HG02642 (cell line): Measurements from ENCODE around the gene ZNF451.
A peak's percentile ranks its signal among the peaks of the same experiment; 100 is the strongest.
"Not testable (repeated sequence)": the region's sequence is repeated elsewhere in the genome, so short reads cannot be mapped to it uniquely, and the experiment has no call there.

Experiments
- ATAC-seq: cut with Tn5 transposase; IDR thresholded peaks from one replicate; pipeline ENCODE4 v1.9.1; 2021; ENCODE audit warnings: mild to moderate bottlenecking; ENCODE audit not compliant: unreplicated experiment, poor library complexity

ZNF451 gene, protein sequence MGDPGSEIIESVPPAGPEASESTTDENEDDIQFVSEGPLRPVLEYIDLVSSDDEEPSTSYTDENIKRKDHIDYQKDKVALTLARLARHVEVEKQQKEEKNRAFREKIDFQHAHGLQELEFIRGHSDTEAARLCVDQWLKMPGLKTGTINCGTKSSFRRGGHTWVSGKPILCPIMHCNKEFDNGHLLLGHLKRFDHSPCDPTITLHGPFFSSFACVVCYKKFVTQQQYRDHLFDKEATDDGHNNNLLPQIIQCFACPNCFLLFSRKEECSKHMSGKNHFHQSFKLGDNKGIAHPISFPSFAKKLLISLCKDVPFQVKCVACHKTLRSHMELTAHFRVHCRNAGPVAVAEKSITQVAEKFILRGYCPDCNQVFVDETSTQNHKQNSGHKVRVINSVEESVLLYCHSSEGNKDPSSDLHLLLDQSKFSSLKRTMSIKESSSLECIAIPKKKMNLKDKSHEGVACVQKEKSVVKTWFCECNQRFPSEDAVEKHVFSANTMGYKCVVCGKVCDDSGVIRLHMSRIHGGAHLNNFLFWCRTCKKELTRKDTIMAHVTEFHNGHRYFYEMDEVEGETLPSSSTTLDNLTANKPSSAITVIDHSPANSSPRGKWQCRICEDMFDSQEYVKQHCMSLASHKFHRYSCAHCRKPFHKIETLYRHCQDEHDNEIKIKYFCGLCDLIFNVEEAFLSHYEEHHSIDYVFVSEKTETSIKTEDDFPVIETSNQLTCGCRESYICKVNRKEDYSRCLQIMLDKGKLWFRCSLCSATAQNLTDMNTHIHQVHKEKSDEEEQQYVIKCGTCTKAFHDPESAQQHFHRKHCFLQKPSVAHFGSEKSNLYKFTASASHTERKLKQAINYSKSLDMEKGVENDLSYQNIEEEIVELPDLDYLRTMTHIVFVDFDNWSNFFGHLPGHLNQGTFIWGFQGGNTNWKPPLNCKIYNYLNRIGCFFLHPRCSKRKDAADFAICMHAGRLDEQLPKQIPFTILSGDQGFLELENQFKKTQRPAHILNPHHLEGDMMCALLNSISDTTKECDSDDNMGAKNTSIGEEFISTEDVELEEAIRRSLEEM

DNA sequence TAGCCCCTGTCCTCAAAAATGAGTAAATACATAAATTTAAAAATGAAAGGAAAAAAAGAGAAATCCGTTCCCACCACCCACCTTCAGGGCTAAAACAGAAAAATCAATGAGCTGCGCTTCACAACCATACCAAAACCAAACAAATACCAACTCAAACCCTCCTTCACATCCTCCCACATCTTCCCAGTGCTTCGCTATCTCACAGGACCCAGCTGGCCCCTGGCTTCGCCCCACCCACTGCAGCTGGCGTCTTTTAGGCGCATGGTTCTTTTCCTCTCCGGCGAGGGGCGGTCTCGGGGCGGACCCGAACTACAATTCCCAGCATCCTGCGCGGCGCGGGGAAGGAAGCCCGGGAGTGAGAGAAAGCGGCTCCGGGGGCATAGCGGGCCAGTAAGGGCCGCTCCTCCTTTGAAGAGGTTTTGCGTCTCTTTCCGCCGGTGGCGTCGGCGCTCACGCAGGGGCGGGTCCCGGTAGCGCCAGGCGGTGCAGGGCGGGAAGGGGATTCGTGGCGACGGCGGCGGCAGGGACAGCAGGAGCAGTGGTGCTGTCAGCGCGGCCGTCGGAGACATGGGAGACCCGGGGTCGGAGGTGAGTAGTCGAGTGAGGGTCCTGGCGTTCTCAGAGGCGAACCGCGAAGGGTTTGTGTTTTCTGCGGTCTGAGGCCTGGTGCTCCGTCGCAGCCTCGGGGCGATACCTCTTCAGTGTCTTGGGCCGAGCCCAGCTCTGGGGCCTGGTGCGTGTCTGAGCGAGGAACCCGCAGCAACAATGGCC lies at the start of gene ZNF451:
Gene ZNF451, plus strand, starts transcription at position 502 of the 771 bp plus-strand sequence. Its CDS starts 66 bp downstream, at position 568.
- peak; percentile 94 for ATAC-seq

DNA sequence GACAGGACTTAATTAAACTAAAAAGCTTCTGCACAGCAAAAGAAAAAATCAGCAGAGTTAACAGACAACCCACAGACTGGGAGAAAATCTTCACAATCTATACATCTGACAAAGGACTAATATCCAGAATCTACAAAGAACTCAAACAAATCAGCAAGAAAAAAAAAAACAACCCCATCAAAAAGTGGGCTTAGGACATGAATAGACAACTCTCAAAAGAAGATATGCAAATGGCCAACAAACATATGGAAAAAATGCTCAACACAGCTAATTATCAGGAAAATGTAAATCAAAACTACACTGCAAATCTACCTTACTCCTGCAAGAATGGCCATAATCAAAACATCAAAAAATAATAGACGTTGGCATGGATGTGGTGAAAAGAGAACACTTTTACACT lies 45.9 kb upstream of the ZNF451 start:
- not testable (repeated sequence) for ATAC-seq

DNA sequence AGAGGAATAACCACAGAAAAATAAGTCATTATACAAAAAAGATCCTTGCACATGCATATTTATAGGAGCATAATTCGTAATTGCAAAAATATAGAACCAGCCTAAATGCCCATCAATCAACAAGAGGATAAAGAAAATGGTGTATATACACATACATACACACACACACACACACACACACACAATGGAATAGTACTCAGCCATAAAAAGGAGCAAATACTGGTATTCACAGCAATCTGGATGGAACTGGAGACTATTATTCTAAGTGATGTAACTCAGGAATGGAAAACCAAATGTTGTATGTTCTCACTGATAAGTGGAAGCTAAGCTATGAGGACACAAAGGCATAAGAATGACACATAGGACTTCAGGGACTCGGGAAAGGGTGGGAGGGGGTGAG lies 45.4 kb upstream of the ZNF451 start:
- no peak for ATAC-seq

DNA sequence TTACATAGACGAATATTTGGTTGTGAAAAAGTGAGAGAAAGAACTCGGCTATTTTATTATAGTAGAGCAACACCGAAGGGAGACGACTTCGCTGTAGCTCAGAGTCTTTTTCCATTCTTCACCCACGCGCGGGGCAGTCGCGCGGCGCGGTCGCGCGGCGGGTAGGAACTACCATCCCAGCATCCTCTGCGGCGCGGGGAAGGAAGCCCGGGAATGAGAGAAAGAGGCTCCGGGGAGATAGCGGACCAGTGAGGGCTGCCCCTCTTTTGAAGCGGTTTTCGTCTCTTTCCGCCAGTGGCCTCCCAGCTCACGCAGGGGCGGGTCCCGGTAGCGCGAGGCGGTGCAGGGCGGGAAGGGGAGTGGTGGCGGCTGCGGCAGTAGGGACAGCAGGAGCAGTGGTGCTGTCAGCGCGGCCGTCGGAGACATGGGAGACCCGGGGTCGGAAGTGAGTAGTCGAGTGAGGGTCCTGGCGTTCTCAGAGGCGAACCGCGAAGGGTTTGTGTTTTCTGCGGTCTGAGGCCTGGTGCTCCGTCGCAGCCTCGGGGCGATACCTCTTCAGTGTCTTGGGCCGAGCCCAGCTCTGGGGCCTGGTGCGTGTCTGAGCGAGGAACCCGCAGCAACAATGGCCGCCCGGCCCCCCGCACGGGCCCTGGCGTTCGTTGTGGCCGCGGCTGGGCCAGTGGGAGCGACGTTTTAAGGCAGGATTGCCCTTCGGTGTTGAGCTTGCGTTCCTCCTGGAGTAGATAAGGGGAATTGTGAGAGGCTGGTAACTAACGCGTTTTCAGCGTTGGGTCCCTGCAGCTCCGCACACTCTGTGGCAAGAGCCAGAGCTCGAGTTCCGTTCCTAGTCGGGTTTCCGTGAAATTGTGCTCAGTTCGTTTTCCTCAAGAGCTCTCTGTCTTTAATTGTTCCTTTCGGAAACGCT lies 43.4 kb upstream of the ZNF451 start, which contains the start of gene KIAA1586:
Gene KIAA1586, plus strand, starts transcription at position 362 of the 925 bp plus-strand sequence. Its CDS starts 63 bp downstream, at position 425.
- peak; percentile 97 for ATAC-seq

DNA sequence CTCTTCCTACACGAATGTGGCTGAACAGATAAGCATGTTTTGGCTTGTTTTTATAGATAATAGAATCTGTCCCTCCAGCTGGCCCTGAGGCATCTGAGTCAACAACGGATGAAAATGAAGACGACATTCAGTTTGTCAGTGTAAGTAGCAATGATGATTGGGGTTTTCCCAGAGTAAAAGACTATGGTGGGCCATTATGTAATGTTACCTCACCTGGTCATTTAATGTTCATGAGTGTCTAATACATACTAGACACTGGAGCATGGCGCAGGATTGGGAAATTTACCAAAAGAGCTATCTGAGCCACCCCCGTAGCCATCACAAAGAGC lies 42.8 kb upstream of the ZNF451 start:
- peak; percentile 24 for ATAC-seq

DNA sequence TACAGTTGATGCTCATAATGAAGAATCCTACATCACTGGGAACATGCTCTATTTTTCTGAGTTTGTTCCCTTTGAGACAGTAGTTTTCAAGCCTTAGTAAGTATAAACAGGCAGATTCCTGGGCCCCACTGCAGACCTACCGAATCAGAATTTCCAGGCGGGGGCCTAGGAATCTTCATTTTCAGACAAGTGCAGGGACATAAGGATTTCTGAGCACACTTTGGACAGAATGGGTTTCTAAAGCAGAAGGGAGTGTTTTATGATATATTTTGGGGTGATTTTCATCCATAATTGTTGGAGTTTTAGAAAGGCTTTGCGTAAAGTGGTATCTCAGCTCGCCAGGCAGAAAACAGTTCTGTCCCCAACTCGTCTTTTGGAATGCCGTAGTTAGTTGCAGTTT lies 42.1 kb upstream of the ZNF451 start:
- not testable (repeated sequence) for ATAC-seq

DNA sequence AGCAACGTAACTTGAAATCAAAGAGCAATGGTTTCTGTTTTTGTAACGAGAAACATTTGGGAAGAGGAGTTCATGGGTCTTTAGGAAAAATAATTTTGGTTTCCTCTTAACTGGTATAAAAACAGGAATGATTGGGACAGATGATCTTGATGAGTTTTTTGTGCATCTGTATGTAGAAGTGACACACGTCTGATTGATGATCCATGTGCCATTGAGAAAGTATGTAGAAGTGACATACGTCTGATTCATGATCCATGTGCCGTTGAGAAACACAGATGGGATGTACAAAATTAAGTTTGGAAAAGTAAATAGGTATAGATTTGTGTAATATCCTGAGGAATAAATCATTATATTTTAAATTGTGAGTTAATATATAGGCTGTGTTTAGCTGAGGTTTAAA lies 41.4 kb upstream of the ZNF451 start:
- ATAC-seq: no peak

DNA sequence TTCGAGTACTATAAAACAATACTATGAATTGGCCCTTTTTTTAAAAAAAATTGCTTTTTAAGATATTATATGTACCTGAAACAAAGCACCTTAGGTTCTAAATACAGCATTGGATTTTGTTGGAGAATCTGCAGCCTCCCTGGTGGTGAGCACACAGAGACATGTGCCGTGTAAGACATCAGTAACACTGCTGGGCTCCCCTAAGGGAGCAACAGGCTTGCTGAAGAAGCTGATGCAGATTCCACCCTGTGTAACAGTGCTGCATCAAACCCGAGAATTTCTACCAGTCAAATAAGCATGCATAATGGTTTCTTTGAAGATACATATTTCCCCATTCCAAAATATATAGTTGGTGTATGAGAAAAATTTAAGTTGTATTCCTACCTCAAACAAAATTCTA lies 26.1 kb upstream of the ZNF451 start:
- ATAC-seq: no peak

DNA sequence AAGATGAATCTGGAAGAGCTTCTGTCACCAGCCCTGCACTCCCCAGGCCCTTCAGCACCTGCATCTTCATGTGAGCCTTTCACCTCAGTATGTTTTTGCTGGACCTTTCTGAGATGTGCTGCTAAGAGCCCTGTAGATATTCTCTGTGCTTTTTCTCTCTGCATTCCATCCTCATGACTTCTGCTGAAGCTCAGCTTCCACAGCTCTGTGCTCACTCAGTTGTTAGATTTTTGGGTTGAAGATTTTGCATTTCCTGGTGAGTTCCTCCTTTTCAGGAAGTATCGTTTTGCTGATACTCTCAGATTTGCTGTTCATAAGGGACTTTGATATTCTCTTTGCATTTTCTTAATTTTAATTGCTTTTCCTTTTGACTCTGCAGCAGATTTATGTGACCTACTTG lies 25.2 kb upstream of the ZNF451 start:
- no peak for ATAC-seq

DNA sequence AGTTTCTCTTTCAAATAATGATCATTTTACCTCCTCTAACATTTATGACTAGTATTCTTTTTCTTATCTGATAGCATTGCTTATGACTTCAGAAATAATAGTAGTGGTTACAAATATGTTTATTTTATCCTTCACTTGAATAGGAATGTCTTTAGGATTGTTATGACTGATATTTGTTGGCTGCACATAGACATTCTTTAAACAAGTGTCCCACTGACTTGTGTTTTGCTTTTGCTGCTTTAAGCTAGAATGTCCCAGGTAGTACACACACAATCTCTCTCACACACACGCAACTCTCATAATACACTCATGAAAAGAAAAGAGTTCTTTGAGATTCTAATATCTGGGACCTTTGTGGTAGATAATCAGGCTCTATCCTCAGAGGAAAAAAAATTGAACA lies 21.9 kb upstream of the ZNF451 start:
- ATAC-seq: no peak

DNA sequence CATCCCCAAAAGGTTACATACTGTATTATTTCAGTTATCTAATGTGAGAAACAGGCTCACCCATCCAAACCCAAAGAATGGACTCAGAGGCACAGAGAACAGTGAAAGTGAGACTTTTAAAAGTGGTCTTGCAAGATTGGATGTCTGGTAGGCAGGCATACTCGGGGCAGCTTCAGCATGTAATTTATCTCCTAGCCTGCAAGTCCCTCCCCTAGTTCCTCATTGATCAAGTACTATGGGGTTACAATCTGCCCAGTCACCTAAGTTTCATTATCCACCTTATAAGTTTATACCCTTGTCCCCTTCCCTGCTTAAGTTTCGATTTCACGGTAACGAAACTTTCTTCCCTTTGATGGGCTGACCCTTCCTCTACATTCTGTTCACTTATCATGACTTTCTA lies 20.8 kb upstream of the ZNF451 start:
- ATAC-seq: no peak

DNA sequence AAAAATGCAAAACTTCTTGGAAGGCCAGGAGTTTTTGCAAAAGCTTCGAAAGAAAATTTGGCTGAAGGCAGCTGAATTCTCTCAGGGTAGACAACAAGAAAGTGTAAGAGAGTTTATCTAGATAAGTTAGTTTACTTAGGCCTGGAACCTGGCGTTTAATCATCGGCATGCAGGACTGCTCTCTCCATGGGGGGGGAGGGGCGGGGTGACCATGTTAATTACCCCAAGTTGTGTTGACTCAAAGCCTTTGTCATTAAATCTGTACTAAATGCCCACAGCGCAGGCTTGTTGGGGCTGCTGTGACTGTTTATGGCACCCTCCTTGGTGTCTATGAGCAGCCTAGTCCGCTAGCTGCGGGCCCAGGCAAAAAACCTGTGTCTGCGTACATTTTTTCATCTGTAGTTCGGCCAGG lies 20.1 kb upstream of the ZNF451 start:
- no peak for ATAC-seq

DNA sequence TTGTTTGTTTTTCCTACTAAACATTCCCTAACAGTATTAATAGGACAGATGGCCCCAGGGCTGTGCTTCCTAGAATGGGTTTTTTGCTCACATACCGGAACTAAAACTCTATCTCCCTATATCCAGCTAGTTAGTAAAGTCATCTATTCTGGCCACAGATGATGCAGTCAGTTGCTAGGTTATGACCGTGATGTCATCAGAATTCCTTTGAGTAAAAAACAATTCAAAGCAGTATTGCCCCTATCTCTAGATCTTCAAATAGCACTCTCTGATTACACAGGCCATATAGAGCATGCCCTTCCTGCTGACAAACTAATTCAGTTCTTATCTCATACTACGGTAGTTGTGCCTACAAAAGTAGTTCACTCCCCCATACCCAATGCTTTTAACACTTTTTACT lies 17.9 kb upstream of the ZNF451 start:
- no peak for ATAC-seq

DNA sequence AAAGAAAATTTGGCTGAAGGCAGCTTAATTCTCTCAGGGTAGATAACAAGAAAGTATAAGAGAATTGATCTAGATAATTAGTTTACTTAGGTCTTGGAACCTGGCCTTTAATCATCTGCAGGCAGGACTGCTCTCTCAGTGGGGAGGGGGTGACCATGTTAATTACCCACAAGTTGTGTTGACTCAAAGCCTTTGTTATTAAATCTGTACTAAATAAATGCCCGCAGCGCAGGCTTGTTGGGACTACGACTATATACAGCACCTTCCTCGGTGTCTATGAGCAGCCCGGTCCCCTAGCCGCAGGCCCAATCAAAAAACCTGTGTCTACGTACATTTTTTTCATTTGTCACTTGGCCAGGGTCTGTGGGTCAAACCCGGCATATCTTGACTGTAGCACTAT lies 15.6 kb upstream of the ZNF451 start:
- ATAC-seq: no peak

DNA sequence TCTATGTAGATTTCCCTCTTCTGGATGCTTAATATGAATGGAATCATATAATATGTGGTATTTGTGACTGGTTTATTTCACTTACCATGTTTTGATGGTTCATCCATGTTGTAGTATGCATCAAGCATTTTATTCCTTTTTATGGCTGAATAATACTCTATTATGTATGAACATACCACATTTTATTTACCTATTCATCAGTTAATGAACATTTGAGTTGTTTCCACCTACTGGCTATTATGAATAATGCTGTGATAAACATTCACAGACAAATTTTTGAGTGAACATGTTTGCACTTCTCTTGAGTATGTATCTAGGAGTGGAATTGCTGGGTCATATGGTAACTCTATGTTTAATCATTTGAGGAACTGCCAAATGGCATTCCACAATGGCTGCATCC lies 14.9 kb upstream of the ZNF451 start:
- no peak for ATAC-seq

DNA sequence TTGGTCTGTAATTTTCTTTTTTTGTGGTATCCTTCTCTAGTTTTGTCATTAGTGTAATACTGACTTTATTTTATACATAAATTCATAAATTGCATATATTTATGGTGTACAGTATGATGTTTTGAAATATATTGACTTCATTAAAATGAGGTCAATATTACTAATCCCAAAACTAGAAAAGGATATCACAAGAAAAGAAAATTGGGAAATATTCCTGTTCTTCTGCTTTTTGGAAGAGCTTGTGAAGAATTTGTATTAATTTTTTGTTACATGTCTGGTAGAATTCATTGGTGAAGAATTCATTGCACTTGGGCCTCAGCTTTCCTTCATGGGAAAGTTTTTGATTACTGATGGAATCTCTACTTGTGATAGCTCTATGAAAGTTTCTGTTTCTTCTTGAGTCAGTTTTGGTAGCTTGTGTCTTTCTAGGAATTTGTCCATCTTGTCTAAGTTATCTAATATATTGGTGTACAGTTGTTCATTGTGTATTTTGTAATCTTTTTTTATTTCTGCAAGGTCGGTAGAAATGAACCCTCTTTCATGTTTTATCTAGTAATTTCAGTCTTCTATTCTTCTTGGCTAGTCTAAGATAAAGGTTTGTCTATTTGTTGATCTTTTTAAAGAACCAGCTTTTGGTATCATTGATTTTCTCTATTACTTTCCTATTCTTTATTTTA lies 11.3 kb upstream of the ZNF451 start:
- no peak for ATAC-seq

DNA sequence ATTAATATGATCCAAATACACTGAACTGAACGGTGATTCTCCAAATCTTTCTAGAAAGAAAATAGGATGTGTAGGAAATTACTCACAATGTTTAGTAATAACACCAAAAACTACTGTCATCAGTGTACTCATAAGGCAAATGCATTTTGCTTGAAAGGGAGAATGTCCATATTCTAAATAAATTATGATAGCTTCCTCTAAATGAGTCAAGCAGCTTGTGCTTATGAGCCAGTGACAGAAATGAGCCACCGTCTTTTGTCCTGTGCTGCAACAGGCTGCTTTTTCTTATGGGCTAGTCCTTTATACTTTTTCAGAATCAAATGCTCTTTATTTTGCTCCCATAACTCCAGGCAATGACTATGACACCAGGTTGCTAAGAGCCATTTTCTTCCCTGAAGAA lies 4.5 kb upstream of the ZNF451 start:
- no peak for ATAC-seq

DNA sequence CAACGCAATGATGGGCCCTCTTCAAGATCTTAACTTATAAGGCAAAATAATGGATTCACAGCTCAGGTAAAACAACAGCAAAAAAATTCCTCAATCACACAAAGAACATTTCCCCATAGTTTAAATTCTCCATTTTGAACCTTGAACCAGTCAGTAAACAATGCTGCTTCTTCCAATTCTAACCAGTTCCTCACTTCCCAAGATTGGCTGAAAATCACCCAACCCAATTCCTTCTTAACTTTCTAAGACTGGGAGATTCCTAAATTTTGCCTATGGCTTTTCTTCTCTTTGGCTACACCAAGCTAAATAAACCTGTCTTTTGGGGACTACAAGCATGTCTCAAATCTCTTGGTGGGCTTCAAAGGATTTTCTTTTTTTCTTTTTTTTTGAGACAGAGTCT lies 3.1 kb upstream of the ZNF451 start:
- no peak for ATAC-seq

DNA sequence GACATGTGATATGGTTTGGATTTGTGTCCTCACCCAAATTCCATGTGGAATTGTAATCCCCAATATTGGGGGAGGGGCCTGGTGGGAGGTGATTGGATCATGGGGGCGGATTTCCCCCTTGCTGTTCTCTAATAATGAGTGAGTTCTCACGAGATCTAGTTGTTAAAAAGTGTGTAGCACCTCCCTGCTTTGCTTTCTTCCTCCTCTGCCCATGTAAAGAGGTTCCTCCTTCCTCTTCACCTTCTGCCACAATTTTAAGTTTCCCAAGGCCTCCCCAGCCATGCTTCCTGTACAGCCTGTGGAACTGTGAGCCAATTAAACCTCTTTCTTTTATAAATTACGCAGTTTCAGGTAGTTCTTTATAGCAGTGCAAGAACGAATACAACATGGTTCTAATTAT lies 2.1 kb upstream of the ZNF451 start:
- no peak for ATAC-seq
